SK-N-SH (cell line): Measurements from ENCODE around the gene HEG1.

Experiments
- CTCF ChIP-seq: fragments of 200-600 bp; sonication (generic); IDR thresholded peaks from 2 replicates; pipeline ENCODE4 v1.6.1; 2017; ENCODE audit warnings: antibody characterized with exemption, mild to moderate bottlenecking, moderate library complexity
- ELF1 ChIP-seq: IDR thresholded peaks from 2 replicates; pipeline ENCODE4 v1.4.0; 2012
- EP300 ChIP-seq, 2 experiments: IDR thresholded peaks; 2 replicates each; pipeline versions ENCODE4 v1.4.0 to v1.6.1; 2012; ENCODE audit warnings: borderline replicate concordance in 1 of 2, low read depth in 1 of 2, low read length in 1 of 2
- MAX ChIP-seq: IDR thresholded peaks from 2 replicates; pipeline ENCODE4 v1.4.0; 2012; ENCODE audit warnings: low read depth
- MEF2A ChIP-seq: IDR thresholded peaks from 2 replicates; pipeline ENCODE4 v1.4.0; 2012; ENCODE audit warnings: low read depth, borderline replicate concordance
- RAD21 ChIP-seq: IDR thresholded peaks from 2 replicates; pipeline ENCODE4 v1.6.1; 2012; ENCODE audit warnings: mild to moderate bottlenecking, low read length
- REST ChIP-seq: IDR thresholded peaks from 2 replicates; pipeline ENCODE4 v1.6.1; 2012; ENCODE audit warnings: mild to moderate bottlenecking, low read depth, low read length, moderate library complexity

GRCh38 chr3:125067225-125067624 is 11.4 kb upstream of the HEG1 start:
- TF ChIP-seq MEF2A = no peak
- no peak for TF ChIP-seq CTCF
- TF ChIP-seq ELF1 = no peak
- TF ChIP-seq EP300 (IDR thresholded peaks at IDR 0.05; ENCODE audit: borderline replicate concordance in 1 of 2, low read depth in 1 of 2, low read length in 1 of 2) = no peak
- no peak for TF ChIP-seq RAD21
- no peak for TF ChIP-seq MAX
- TF ChIP-seq REST = no peak
